ENCODE data around the gene ABCF3.

DNA sequence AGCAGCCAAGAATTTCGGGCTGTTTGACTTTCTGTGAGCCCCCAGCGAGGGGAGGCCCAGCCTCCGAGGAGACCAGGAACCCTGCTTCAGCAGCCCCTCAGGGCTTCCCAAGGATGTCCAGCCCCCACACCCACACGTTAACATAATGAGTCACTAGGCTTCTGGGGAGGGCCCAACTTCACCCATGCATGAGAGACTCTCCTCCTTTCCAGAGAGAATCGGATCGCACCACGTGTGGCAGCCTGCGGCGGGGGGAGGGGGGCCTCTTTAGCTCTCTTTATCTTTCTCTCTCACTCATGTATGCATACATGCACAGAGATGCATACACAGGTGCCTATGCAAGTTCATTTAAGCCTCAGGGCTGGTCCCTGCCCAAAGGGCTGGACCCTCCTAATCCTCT lies 14.4 kb upstream of the ABCF3 start:
- TF ChIP-seq POLR2A (IDR thresholded peaks at IDR 0.05) (no peak), CTCF (IDR thresholded peaks at IDR 0.05) (no peak)
